ENCODE results near the gene SMC5.

SMC5 gene

GRCh38 chr9:70257991-70258691, 637 bp upstream of the SMC5 start:
- peak; percentile 43 for ATAC-seq
- TF ChIP-seq PPARA (CRISPR knock-in tag; IDR thresholded peaks at IDR 0.05; ENCODE audit: borderline replicate concordance), result no peak
- TF ChIP-seq SNAI2 (CRISPR knock-in tag; IDR thresholded peaks at IDR 0.05), result peak; percentile 67; the same call in 1 of the 2 replicates

- TF ChIP-seq ZNF70 (CRISPR knock-in tag; IDR thresholded peaks at IDR 0.05) (no peak), CREB5 (CRISPR knock-in tag; IDR thresholded peaks at IDR 0.05; ENCODE audit: low read depth) (no peak), TOX (CRISPR knock-in tag; IDR thresholded peaks at IDR 0.05; ENCODE audit: borderline replicate concordance) (no peak), OSR1 (CRISPR knock-in tag; IDR thresholded peaks at IDR 0.05) (no peak)
- ATAC-seq, result no peak
These were observed 679 bp downstream of the SMC5 start for GRCh38 chr9:70259512-70259802.

GRCh38 chr9:70260007-70260443, 1.2 kb downstream of the SMC5 start:
- TF ChIP-seq CSRNP3 (CRISPR knock-in tag; IDR thresholded peaks at IDR 0.05) (no peak), ISL1 (CRISPR knock-in tag; IDR thresholded peaks at IDR 0.05) (no peak), OSR1 (CRISPR knock-in tag; IDR thresholded peaks at IDR 0.05) (no peak), ZFP3 (CRISPR knock-in tag; IDR thresholded peaks at IDR 0.05) (no peak), RARB (CRISPR knock-in tag; IDR thresholded peaks at IDR 0.05) (no peak), BACH2 (CRISPR knock-in tag; IDR thresholded peaks at IDR 0.05; ENCODE audit: borderline replicate concordance) (no peak), PPARA (CRISPR knock-in tag; IDR thresholded peaks at IDR 0.05; ENCODE audit: borderline replicate concordance) (no peak), TSHZ2 (CRISPR knock-in tag; IDR thresholded peaks at IDR 0.05) (no peak), ESRRG (CRISPR knock-in tag; IDR thresholded peaks at IDR 0.05) (no peak), ARNTL (CRISPR knock-in tag; IDR thresholded peaks at IDR 0.05; ENCODE audit: borderline replicate concordance, low read depth) (no peak), PATZ1 (CRISPR knock-in tag; IDR thresholded peaks at IDR 0.05; ENCODE audit: borderline replicate concordance) (no peak), GLIS3 (CRISPR knock-in tag; IDR thresholded peaks at IDR 0.05) (no peak), ZC3H10 (CRISPR knock-in tag; IDR thresholded peaks at IDR 0.05) (no peak), TOX (CRISPR knock-in tag; IDR thresholded peaks at IDR 0.05; ENCODE audit: borderline replicate concordance) (no peak), ZNF70 (CRISPR knock-in tag; IDR thresholded peaks at IDR 0.05) (no peak), CSDC2 (CRISPR knock-in tag; IDR thresholded peaks at IDR 0.05) (no peak), SNAI2 (CRISPR knock-in tag; IDR thresholded peaks at IDR 0.05) (no peak), TCF4 (CRISPR knock-in tag; IDR thresholded peaks at IDR 0.05; ENCODE audit: borderline replicate concordance) (no peak)

GRCh38 chr9:70260606-70261005, 1.8 kb downstream of the SMC5 start:
- no peak for ATAC-seq
- TF ChIP-seq TSHZ2 (CRISPR knock-in tag; IDR thresholded peaks at IDR 0.05) (no peak), PATZ1 (CRISPR knock-in tag; IDR thresholded peaks at IDR 0.05; ENCODE audit: borderline replicate concordance) (no peak), CREB5 (CRISPR knock-in tag; IDR thresholded peaks at IDR 0.05; ENCODE audit: low read depth) (no peak), ZNF565 (CRISPR knock-in tag; conservative IDR thresholded peaks at IDR 0.05; ENCODE audit: low read depth) (no peak), GLIS3 (CRISPR knock-in tag; IDR thresholded peaks at IDR 0.05) (no peak), ZNF8 (CRISPR knock-in tag; IDR thresholded peaks at IDR 0.05) (no peak)

More at GRCh38 chr9:70260007-70260443, 1.2 kb downstream of the SMC5 start:
- no peak for ATAC-seq

Data from SK-N-SH treated with all-trans-retinoic acid at 6 μM for 48 hours (cell line).